GM12878 (cell line): Measurements from ENCODE around the gene SYCN. TPM values are rescaled to one million over a fixed set of nuclear protein-coding genes. Genes with fewer than 3 reads are reported as not detected.

ENCODE experiments used
- ATAC-seq: fragments of 200-7000 bp; cut with Tn5 transposase; 3 replicates; pipeline ENCODE4 v1.9.1; 2020; ENCODE audit warnings: mild to moderate bottlenecking, moderate library complexity
- BruUV-seq: library from RNA; stranded (reverse); fragments of 400-500 nt; replicated peaks from 2 replicates; lab custom pipeline; 2021; lab: Mats Ljungman, UMichigan
- CTCF ChIA-PET: fragments of 300-600 bp; sonication (Branson Sonifier 250); formaldehyde crosslinking; extraction: SDS; loops from one replicate; lab custom pipeline; 2021; ENCODE audit warnings: inconsistent platforms; lab: Yijun Ruan, JAX
- POLR2A ChIA-PET: fragments of 350-600 bp; formaldehyde crosslinking; extraction: SDS; loops from one replicate; lab custom pipeline; 2021; ENCODE audit warnings: inconsistent platforms; lab: Charles Lee
- RAD21 ChIA-PET: fragments of 300-600 bp; sonication (Branson Sonifier 250); formaldehyde crosslinking; loops from one replicate; lab custom pipeline; 2023; ENCODE audit warnings: antibody characterized with exemption; ENCODE audit not compliant: unreplicated experiment; lab: Charles Lee
- SMC1A ChIA-PET: fragments of 300-600 bp; sonication (Branson Sonifier 250); formaldehyde crosslinking; loops from one replicate; lab custom pipeline; 2023; ENCODE audit not compliant: unreplicated experiment, uncharacterized antibody; lab: Charles Lee
- DNase-seq: peaks from one replicate; pipeline ENCODE4 v3.0.0-alpha.2; 2011; ENCODE audit warnings: low read depth, low spot score
- FAIRE-seq: peaks from 3 replicates; lab custom pipeline; 2011; peaks lifted over from hg19 to GRCh38; lab: Jason Lieb, UNC
- H2AFZ ChIP-seq: 2 replicates; pipeline ENCODE4 v1.6.0; 2011; ENCODE audit warnings: low read depth, low read length, control low read depth; ENCODE audit not compliant: control insufficient read depth
- H3K27ac ChIP-seq: 2 replicates; pipeline ENCODE4 v1.5.1; 2011; ENCODE audit warnings: control low read depth; ENCODE audit not compliant: control insufficient read depth, insufficient read depth
- H3K27me3 ChIP-seq, 2 experiments: replicated peaks in 1 of 2; 2 replicates each; pipeline versions ENCODE4 v1.6.0 to v1.6.1; 2011; ENCODE audit warnings: low read length in 1 of 2; ENCODE audit not compliant: control insufficient read depth in 2 of 2, insufficient read depth in 2 of 2
- H3K36me3 ChIP-seq, 2 experiments: 2 replicates each; pipeline ENCODE4 v1.5.1; 2011; ENCODE audit warnings: low read length in 1 of 2; ENCODE audit not compliant: control insufficient read depth in 2 of 2, insufficient read depth in 2 of 2
- H3K4me1 ChIP-seq: 2 replicates; pipeline ENCODE4 v1.6.1; 2011; ENCODE audit warnings: mild to moderate bottlenecking, low read length, moderate library complexity, mixed read lengths; ENCODE audit not compliant: control insufficient read depth, insufficient read depth
- H3K4me2 ChIP-seq: 2 replicates; pipeline ENCODE4 v1.6.0; 2011; ENCODE audit warnings: control low read depth; ENCODE audit not compliant: control insufficient read depth, insufficient read depth
- H3K4me3 ChIP-seq: fragments of 200-600 bp; sonication (generic); 2 replicates; pipeline ENCODE4 v1.5.1; 2016
- H3K79me2 ChIP-seq: 2 replicates; pipeline ENCODE4 v1.6.0; 2011; ENCODE audit warnings: low read length; ENCODE audit not compliant: control insufficient read depth, insufficient read depth
- H3K9ac ChIP-seq: 2 replicates; pipeline ENCODE4 v1.8.0; 2011; ENCODE audit warnings: low read length, control low read depth, mixed read lengths; ENCODE audit not compliant: control insufficient read depth, insufficient read depth
- H3K9me3 ChIP-seq: replicated peaks from 3 replicates; pipeline ENCODE4 v1.5.1; 2011; ENCODE audit warnings: mild to moderate bottlenecking, low read length; ENCODE audit not compliant: control insufficient read depth, insufficient read depth
- H4K20me1 ChIP-seq: 2 replicates; pipeline ENCODE4 v1.6.0; 2011; ENCODE audit not compliant: control insufficient read depth, insufficient read depth
- BCLAF1 ChIP-seq: fragments of 450-650 bp; IDR thresholded peaks from 2 replicates; pipeline ENCODE4 v1.6.1; 2017; ENCODE audit warnings: antibody characterized with exemption, mild to moderate bottlenecking, moderate library complexity
- CBX3 ChIP-seq: fragments of 200-600 bp; sonication (generic); IDR thresholded peaks from 2 replicates; pipeline ENCODE4 v1.6.1; 2016; ENCODE audit warnings: low read depth, borderline replicate concordance
- ESRRA ChIP-seq: IDR thresholded peaks from 2 replicates; pipeline ENCODE4 v1.6.1; 2012; ENCODE audit warnings: mild to moderate bottlenecking, low read length, improper control_type of control experiment
- KLF5 ChIP-seq: fragments of 450-650 bp; IDR thresholded peaks from 2 replicates; pipeline ENCODE4 v1.6.1; 2014; ENCODE audit warnings: mild to moderate bottlenecking; ENCODE audit not compliant: partially characterized antibody
- NR2F1 ChIP-seq: fragments of 450-650 bp; conservative IDR thresholded peaks from 2 replicates; pipeline ENCODE4 v1.6.1; 2017; ENCODE audit warnings: mild to moderate bottlenecking
- RFX5 ChIP-seq: IDR thresholded peaks from 2 replicates; pipeline ENCODE4 v1.6.1; 2011; ENCODE audit warnings: low read depth, low read length, improper control_type of control experiment
- RUNX3 ChIP-seq: IDR thresholded peaks from 2 replicates; pipeline ENCODE4 v1.6.1; 2012; ENCODE audit warnings: low read length, inconsistent platforms
- SKIL ChIP-seq: fragments of 450-650 bp; IDR thresholded peaks from 2 replicates; pipeline ENCODE4 v1.6.1; 2017; ENCODE audit warnings: mild to moderate bottlenecking, low read depth, inconsistent platforms; ENCODE audit not compliant: poor library complexity, severe bottlenecking
- SMARCA5 ChIP-seq: fragments of 450-650 bp; IDR thresholded peaks from 2 replicates; pipeline ENCODE4 v1.6.1; 2017; ENCODE audit warnings: mild to moderate bottlenecking
- TCF7 ChIP-seq: IDR thresholded peaks from 2 replicates; pipeline ENCODE4 v1.6.1; 2014; ENCODE audit warnings: antibody characterized with exemption, borderline replicate concordance
- USF1 ChIP-seq: IDR thresholded peaks from 2 replicates; pipeline ENCODE4 v1.6.1; 2011; ENCODE audit warnings: borderline replicate concordance, low read depth, mild to moderate bottlenecking, moderate library complexity, mixed read lengths, low read length; ENCODE audit not compliant: insufficient read depth; ENCODE audit errors: extremely low read length
- ZNF274 ChIP-seq: IDR thresholded peaks from one replicate; pipeline ENCODE4 v1.8.0; 2011; ENCODE audit not compliant: insufficient read length, insufficient read depth
- WGBS: methylation state at CpG from one replicate; pipeline ENCODE4 v1.1.6; 2016; ENCODE audit warnings: low lambda C conversion rate; ENCODE audit not compliant: insufficient replicate concordance, insufficient coverage; ENCODE audit errors: missing lambda C conversion rate; 5-methylcytosine and 5-hydroxymethylcytosine counted together
- in situ Hi-C: fragments of 300-500 bp; cut with MboI; formaldehyde crosslinking; loops from 9 replicates; pipeline ENCODE4 v1.14.3; 2018; ENCODE audit warnings: mixed read lengths
- intact Hi-C: fragments of 100-400 bp; cut with micrococcal nuclease; formaldehyde crosslinking; loops from one replicate; pipeline ENCODE4 v1.14.2; 2022; ENCODE audit not compliant: unreplicated experiment
- polyA plus RNA-seq, 11 experiments: library from polyadenylated mRNA; depleted of rRNA in 4 of 11; unstranded in 6 of 11; stranded (reverse) in 5 of 11; fragments of >200 nt; fragmentation: Nextera tagmentation in 4 of 11; fragmentation: Illumina TruSeq in 1 of 11; extraction: Ambion mirVana in 4 of 11; extraction: Trizol in 1 of 11; gene quantifications; 1 replicate in 1 of 11; 2 replicates in 10 of 11; pipeline versions ENCODE4 v1.2.1 to v1.2.3, GENCODE V29; 2011 to 2016; ENCODE audit warnings: inconsistent platforms in 2 of 11, missing spikeins in 2 of 11, low read depth in 1 of 11
- total RNA-seq, 4 experiments: library from RNA; depleted of rRNA in 3 of 4; stranded (reverse); fragments of >200 nt in 3 of 4; fragmentation: Illumina TruSeq in 1 of 4; extraction: Trizol in 1 of 4; gene quantifications; 2 replicates each; pipeline versions ENCODE4 v1.2.1 to v1.2.3, GENCODE V29; 2013 to 2021

SYCN gene
- total and polyA plus RNA-seq, 10 of the 15 experiments (the other 5 are each of a cell fraction or from before 2014, with no cell fraction given) = 0.54 TPM; not detected in 9

DNA sequence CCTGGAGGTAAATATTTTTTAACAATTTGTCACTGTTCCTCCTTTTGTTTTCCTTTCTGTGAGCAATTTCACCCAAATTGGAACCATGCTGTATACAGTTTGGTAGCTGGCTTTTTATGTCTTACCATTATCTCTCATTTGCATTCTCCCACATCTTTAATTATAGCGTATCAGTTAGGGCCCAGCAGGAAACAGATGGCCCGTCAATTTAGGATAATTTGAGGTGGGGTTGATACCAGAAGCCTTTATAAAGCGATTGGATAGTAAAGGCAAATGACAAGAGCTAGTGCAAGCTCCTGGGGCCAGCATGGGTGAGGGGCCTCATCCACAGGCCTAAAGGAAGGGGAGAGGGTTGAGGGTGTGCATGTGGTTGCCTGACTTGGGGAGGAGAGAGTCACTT is 48.4 kb upstream of the SYCN start:
- H3K36me3 ChIP-seq = no peaks in the 10 kb centered on the region
- ChIA-PET SMC1A (interaction anchor here (0.6 to 1.1 kb wide), 2 partner anchors 38 to 1965 kb away, joined by 3 to 6 read pairs; no protein-coding TSS in a partner anchor), RAD21 (no interaction called here), CTCF (no interaction called here), POLR2A (no interaction called here)
- H2AFZ ChIP-seq = no peak overlapping the region
- intact Hi-C loops (no loop called here), in situ Hi-C loops (no loop called here)
- no peak for TF ChIP-seq CBX3
- TF ChIP-seq ESRRA = no peak
- TF ChIP-seq NR2F1 = no peak
- TF ChIP-seq KLF5 = no peak
- TF ChIP-seq ZNF274 = no peak
- no peak for TF ChIP-seq SKIL
- no peak for TF ChIP-seq BCLAF1
- no peak for TF ChIP-seq TCF7
- TF ChIP-seq SMARCA5 = no peak
- TF ChIP-seq RUNX3 = no peak
- no peak for TF ChIP-seq RFX5
- no peak for TF ChIP-seq USF1
- H3K27ac ChIP-seq = no peak overlapping the region
- H3K4me1 ChIP-seq = no peaks in the 10 kb centered on the region
- no peaks in the 10 kb centered on the region for H3K9me3 ChIP-seq
- FAIRE-seq (no peak), ATAC-seq (no peak), DNase-seq (no peak)
- H3K9ac ChIP-seq = no peak overlapping the region
- H3K79me2 ChIP-seq = no peaks in the 10 kb centered on the region
- no peak overlapping the region for H3K4me2 ChIP-seq
- peaks cover 2% of the 10 kb centered on the region in 2 experiments; a peak in 3 of 4 replicates for H3K27me3 ChIP-seq
- H4K20me1 ChIP-seq = no peaks in the 10 kb centered on the region
- no TSS peak for BruUV-seq
- 1% methylated on average over 3 of the region's 3 CpGs for WGBS
- H3K4me3 ChIP-seq = no peak overlapping the region
